Astrocyte of the spinal cord (primary cell): ENCODE results near the gene ZKSCAN5.

Source experiments
- DNase-seq: peaks from one replicate; pipeline ENCODE4 v3.0.0; 2011; ENCODE audit warnings: low read depth, low spot score
- H3K4me3 ChIP-seq: 2 replicates; pipeline ENCODE4 v1.5.1; 2011; ENCODE audit warnings: low read depth, mild to moderate bottlenecking, low read length, moderate library complexity
- CTCF ChIP-seq: IDR thresholded peaks from 2 replicates; pipeline ENCODE4 v1.5.1; 2012; ENCODE audit warnings: low read depth, mild to moderate bottlenecking, low read length, inconsistent platforms
- in situ Hi-C: cut with HindIII; loops from 2 replicates; pipeline ENCODE4 v1.10.0; 2017; ENCODE audit warnings: low sequenced_read_pairs

Gene ZKSCAN5

DNA sequence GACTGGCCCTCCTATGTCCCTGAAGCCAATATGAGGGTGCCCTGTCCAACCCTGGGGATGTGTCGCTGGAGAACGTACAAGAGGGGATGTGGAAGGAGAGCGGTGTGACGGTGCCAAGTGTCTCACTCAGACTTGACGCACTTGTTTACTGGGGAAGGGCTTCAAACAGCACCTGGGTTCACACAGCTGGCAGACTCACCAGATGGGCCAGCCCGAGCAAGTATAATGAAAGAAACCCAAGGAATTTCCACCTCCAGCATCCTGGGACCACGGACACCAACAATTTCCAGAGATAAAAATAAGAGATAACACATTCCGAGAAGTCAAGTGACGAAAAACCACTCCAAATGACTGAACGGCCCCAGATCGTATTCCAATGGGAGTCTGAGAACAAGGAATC lies 43.8 kb upstream of the ZKSCAN5 start:
- H3K4me3 ChIP-seq: no peak overlapping the region
- in situ Hi-C loops: no loop called here
- TF ChIP-seq CTCF: no peak
- DNase-seq: no peak

- H3K4me3 ChIP-seq: no peak overlapping the region
- no peak for TF ChIP-seq CTCF
Observed at GRCh38 chr7:99461221-99461620, 43.2 kb upstream of the ZKSCAN5 start.

GRCh38 chr7:99465421-99465768 lies 39.1 kb upstream of the ZKSCAN5 start:
- no peak for DNase-seq
- H3K4me3 ChIP-seq: peak overlapping the region; percentile 75
- TF ChIP-seq CTCF: no peak
- in situ Hi-C loops: no loop called here

More at GRCh38 chr7:99461221-99461620, 43.2 kb upstream of the ZKSCAN5 start:
- in situ Hi-C loops: no loop called here
- DNase-seq: no peak

DNA sequence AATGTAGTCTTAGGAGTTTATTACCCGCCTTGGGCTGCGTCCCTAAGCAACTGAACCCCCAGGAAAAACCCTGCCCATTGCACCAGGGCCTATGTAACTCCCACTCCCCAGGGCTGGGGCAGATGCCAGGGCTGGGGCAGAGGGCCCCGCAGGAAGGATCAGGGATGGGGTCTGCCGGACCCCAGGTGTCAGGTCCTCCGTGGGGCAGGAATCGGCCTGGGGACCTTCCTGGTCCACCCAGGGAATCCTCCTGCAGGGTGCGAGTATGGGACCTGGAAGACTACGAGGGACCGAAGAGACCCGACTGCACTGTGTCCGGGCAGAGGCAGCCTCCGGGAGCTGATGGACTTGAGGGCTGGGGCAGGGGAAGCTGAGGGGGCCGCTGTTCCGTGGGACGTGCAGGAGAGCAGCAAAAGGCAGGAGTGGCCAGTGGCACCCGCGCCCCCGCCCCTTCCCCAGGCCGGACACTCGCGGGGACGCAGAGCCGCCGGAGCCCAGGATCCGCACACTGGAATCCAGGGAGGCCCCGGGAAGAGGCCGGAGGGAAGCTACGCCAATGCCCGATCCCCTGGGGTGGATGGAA lies 36.0 kb upstream of the ZKSCAN5 start:
- no peak for DNase-seq
- in situ Hi-C loops: no loop called here
- TF ChIP-seq CTCF: no peak
- no peak overlapping the region for H3K4me3 ChIP-seq

DNA sequence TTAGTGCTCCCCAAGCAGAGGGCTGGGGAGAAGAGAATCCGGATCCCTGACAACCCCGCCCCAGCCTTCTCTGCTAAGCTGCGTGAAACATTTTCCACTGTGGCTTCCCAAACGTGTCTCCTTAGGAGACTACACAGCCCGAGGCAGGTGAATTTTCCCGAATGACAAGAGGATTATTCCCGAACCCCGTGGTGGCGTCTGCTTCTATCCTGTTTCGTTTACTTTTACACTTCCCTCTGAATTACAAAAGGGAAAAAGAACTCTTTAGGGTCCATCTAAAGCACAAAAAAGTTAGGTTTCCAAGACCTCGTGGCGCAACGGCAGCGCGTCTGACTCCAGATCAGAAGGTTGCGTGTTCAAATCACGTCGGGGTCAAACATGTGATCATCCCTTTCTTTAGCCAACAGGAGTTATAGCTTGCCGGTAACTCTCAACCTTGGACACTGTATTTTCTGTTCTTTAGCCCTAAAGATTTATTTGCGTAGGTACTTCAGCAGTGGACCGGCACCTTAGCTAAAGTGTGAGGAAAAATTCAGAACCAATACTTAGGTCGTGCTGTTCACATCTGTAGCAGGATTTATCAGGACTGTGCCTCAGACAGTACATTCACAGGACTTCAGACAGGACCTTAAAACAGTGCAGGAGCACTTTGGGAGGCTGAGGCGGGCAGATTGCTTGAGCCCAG lies 34.9 kb upstream of the ZKSCAN5 start:
- in situ Hi-C loops: no loop called here
- no peak overlapping the region for H3K4me3 ChIP-seq
- no peak for TF ChIP-seq CTCF
- no peak for DNase-seq

- in situ Hi-C loops: no loop called here
- peak; percentile 98 for DNase-seq
- peak within 1 kb of the TSS; percentile 91 for H3K4me3 ChIP-seq
- TF ChIP-seq CTCF: no peak
Observed at GRCh38 chr7:99472561-99473314, 31.7 kb upstream of the ZKSCAN5 start, which contains the start of gene ZNF789. Gene ZNF789 (plus strand): TSS chr7:99472890. CDS start chr7:99476457, 3,567 bp downstream.
